Body of pancreas (tissue), 4 donors: ENCODE results near the gene TANC1.

Source experiments
- CTCF ChIP-seq, 7 experiments: fragments of 450-650 bp in 4 of 7; fragments of 200-600 bp in 3 of 7; sonication (generic) in 3 of 7; IDR thresholded peaks; one replicate each; pipeline ENCODE4 v1.5.1; 2016 to 2019; ENCODE audit warnings: antibody characterized with exemption in 7 of 7
- POLR2A ChIP-seq, 3 donors: fragments of 450-650 bp; IDR thresholded peaks; one replicate each; pipeline ENCODE4 v1.6.1; 2016; ENCODE audit warnings: antibody characterized with exemption in 3 of 3, mild to moderate bottlenecking in 2 of 3

- TF ChIP-seq CTCF (IDR thresholded peaks at IDR 0.05): no peak
- no peak for TF ChIP-seq POLR2A (IDR thresholded peaks at IDR 0.05)
These were observed 232.1 kb downstream of the TANC1 start for GRCh38 chr2:159200498-159200897.
